GM21381 (cell line): Measurements from ENCODE around the gene EHD1.
A peak's percentile ranks its signal among the peaks of the same experiment; 100 is the strongest.
"Not testable (repeated sequence)": the region's sequence is repeated elsewhere in the genome, so short reads cannot be mapped to it uniquely, and the experiment has no call there.

ENCODE experiments used
- ATAC-seq: cut with Tn5 transposase; IDR thresholded peaks from one replicate; pipeline ENCODE4 v1.9.1; 2021; ENCODE audit warnings: mild to moderate bottlenecking, moderate library complexity; ENCODE audit not compliant: unreplicated experiment

EHD1 gene

DNA sequence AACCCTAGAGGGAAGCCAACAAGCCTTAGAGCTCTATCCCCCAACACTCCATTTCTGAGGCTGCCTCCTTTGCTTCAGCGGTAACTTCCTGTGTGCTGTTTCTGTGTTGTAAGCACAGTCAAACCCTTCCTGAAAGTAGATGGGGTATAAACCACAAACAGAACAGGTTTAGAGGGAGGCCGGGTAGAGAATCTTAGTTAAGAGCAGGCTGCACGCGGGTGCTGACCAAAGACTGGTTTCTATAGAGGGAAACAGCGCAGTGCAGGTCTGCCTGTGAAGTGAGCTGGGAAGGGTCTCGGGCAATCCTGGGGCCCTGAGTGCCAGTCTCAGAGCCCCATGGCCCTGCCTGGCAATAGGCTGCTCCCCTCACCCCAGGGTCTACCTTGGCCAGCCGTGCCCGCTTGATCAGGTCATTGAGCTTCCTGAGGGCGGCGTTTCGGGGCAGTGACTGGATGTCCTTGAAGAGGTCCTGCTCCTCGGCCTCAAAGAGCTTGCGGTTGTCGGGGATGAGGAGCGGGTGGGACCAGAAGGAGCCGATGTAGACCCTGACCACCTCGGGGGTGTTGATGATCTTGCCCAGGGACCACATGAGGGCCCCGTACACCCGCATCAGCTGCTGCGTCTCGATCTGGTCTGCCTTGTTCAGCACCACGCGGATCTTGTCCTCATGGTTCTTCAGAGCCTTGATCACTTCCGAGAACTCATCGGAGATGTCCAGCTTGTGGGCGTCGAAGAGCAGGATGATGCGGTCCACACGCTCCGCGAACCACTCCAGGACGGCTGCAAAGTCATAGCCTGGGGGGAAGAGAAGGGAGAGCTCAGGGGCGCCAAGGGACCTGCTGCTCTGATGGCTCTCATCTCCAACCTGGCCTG is 18.6 kb downstream of the EHD1 start:
- ATAC-seq: peak; percentile 71

DNA sequence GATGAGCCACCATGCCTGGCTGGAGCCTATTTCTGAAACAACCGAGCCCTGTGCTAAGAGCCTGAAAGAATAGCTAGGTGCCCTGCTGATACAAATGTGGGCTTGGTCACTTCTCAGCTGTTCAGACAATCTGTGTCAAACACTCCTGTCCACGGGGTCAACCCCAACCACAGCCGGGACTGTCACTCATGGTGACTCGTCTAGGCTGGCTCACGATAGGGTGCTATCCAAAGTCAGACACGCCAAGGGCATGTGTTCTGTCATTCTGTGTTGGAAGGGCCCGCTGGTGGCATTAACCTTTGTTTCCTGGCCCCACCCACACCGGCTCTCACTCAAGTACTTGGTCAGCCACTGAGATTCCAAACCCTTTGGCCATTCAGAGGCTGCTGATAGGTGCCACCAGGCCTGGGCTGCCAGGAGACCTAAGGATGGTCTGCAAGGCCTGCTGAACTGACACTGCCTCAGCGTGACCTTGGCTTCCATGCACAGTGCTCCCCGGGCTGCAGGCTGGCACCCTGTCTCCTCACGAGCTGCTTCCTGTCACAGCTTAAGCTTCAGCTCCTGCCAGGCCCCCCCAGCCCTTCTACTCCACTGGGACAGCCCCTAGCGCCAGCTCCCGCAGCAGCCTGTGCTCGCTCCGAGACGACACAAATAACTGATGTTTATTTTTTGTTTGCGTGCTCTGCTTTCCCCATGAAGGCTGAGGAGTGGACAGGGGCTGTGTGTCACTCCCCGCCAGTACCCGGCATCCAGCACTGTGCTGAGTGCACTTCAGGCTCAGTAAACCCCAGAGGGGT is 19.8 kb downstream of the EHD1 start:
- peak; percentile 7 for ATAC-seq

DNA sequence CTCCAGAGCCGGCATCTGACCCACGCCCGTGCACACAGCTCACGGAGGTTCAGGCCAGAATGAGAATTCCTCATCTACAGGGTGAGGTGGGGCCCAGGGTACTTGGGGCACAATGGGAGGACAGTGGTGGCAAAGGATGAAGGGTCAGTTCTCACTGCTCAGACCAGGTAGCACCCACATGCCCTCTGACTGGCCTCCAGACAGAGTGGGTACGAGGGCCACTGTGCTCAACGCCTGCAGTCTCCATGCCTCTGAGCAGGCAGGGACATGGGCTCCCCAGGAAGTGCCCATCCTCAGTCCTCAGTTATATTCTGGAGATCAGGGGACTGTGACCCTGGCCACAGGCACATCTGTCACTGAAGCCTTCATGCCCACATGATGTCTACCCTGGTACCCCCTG is 20.9 kb downstream of the EHD1 start:
- ATAC-seq: no peak

DNA sequence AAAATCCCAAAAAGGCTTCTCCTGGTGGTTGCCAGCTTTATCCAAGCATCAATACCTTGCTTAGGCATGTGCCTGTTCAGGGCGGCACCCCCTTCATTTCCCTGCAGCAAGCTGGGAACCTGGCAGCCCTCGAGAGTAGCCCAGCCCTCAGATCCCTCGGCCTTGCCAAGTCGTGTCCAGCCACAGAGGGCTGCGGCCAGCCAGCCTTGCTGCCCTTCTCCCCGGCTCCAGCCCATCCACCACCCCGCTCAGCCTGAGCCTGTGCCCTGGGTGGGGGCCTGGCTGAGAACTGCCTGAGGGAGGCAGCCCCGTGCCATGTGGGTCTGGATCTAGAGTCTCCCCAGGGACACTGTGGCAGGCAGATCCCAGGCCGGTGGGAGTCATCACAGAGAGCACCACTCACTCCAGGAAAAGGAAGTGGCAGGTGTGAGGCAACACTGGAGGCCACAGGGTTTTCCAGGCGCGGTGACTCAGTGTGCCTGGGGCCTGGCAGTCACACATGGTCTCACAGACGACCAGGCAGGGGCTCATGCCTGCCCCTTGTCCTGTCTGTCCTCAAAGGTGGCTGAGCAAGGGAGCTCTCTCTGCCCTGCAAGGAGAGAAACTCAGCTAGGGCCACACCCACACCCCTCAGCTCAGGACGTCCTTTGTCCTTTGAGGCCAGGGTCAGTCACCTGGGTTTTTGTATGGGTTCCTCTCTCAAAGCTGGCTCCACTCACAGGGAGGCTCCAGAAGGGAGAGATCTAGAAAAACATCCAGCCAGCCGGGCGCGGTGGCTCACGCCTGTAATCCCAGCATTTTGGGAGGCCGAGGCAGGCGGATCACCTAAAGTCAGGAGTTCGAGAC is 21.8 kb downstream of the EHD1 start:
- no peak for ATAC-seq

DNA sequence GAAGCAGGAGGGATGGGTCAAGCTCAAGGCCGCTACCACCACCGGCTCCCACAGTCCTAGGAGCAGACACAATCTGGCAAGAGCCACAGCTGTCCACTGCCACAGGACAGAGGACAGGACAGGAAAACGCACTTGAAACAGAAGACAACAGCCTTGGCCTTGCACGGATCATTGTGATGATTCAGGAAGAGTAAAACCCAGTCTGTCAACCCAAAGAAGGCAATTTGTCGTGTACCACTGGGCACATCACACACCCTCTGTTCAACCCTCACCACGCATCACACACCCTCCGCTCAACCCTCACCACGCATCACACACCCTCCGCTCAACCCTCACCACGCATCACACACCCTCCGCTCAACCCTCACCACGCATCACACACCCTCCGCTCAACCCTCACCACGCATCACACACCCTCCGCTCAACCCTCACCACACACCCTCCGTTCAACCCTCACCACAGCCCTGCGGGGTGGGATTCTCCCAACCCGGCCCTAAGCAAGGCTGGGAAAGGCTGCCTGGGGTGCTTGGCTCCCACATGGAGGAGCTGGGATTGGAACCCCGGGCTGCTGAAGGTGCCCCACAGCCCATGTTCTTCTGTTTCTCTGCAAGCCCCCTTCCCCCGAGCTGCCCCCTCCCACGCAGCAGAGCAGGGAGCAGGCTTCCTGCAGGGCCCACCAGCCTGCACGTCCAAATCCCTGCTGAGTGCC is 22.7 kb downstream of the EHD1 start:
- no peak for ATAC-seq

DNA sequence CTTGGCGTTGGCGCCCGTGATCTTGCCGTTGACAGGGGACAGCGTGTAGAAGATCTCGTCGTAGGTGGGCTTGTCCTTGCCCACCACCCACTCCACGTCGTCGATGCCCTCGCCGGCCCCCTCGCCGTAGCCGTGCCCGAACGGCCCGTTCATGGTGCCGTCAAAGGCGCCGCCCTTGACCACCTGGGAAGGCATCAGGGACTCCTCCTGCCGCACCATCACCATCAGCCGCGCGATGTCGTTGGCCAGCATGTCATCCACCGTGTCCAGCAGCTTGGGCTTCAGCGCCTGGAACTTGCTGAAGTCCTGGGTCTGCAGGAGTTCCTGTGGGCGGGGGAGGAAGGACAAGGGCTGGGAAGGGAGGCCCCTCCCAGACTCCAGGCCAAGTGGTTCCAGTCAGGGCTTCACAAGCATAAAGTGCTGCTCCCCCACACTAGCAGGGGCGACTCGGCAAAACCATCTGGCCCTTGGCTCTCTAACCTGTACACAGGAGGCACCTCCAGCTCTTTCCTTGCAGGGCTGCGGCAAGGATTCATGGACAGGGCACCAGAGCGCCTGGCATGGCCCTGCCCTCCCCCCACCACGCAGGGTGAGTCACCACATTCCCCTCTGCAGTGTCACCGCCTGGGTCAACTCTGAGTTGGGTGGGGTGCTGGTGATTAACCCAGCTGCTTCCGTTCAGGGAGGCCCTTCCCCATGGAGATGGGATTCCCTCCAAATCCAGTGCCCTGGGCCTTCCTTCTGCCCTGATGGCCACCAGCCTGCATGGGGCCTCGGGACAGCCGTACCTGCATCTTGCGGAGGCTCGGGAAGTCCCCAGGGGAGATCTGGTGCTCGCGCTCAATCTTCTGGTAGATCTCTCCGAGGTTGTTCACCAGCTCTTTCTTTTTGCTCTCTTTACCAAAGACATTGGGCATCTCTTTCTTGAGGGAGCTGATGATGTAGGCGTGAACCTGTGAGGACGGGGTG is 23.6 kb downstream of the EHD1 start:
- no peak for ATAC-seq

DNA sequence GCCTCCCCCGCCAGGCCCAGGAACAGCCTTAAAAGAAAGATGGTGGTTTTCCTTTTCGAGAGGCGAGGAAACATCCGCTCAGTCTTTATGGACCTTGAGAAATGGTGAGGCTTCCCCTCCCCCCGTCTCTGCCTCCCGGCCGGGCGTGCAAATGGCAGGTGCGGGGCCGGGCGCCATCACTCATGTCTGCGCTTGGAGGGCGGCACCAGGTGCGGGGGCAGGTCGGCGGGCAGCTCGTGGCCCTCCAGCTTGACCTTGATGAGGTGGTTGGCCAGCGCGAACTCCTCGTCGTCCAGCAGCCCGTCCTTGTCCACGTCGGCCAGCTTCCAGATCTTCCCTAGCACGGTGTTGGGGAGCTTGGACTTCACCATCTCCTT is 24.3 kb downstream of the EHD1 start:
- ATAC-seq: no peak

DNA sequence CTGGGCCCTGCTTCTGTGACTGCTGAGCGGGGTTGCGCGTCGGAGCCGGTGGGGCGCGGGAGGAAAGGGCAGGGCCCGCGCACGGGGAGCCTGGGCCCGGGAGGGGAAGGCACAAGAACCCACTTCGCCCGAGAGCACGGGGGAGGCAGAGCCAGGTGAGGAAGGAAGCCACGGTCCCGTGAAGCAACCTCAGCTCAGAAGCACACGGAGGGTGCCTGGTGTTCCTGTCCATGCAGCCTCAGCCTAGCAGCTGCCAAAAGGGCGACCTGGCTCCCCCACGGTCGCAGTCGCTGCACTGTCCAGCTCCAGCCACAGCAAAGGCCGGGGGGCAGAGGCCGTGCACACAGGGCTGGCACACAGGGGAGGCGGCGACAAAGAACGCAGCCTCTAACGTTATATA is 24.7 kb downstream of the EHD1 start:
- no peak for ATAC-seq

DNA sequence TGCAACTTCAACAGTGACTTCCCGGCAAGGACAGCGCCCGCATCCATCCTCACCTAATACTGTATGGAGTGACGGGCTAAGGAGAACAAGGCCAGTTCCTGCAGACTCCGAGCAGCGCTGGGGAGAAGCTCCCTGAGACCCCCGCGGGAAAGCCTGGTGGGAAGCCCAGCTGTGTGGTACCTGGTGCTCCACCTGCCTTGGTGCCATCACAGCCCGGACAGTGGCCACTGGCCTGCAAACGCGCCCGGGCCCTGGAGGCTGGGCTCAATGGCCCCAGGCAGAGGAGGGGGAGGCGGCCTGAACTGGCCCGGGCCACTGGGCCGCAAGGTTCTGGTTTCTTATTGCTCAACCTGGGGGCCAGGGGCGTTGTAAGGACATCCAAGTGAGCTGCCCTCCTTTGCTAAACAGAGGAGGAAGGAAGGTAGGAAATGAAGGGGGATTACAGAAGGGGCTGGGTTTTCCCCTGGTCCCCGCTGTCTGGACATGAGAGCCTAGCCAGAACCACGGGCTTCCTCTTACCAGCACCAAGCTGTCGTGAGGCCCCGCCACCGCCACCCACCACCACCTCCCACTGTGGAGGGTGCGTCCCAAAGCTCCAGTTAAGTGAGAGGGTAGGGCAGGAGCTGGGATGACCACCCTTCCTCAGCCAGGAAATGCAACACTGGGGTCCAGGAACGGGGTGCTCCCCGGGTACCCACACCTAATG is 25.5 kb downstream of the EHD1 start:
- no peak for ATAC-seq

DNA sequence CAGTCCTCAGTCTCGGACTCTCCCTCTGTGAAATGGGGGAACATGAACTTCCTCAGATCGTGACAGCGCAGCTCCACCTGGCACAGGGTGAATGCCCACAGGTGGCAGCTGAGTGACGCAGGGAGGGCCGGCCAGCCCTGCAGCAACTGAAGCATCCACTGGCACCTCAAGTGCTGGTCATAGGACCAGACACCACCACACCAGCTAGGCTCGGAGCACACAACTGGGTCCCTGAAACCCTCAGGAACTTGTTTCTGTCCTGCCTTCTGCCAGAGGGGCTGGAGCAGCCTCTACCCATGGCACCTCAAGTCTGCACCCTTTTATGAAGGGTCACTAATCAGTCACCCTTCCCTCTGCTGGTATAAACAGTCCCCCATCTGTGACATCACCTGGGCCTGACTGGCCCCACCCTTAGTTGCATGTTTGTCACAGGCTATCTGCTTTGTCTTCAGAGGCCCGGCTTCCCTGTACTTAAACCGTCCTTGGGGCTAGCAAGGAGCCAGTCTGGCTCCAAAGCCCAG is 26.5 kb downstream of the EHD1 start:
- ATAC-seq: peak; percentile 10

DNA sequence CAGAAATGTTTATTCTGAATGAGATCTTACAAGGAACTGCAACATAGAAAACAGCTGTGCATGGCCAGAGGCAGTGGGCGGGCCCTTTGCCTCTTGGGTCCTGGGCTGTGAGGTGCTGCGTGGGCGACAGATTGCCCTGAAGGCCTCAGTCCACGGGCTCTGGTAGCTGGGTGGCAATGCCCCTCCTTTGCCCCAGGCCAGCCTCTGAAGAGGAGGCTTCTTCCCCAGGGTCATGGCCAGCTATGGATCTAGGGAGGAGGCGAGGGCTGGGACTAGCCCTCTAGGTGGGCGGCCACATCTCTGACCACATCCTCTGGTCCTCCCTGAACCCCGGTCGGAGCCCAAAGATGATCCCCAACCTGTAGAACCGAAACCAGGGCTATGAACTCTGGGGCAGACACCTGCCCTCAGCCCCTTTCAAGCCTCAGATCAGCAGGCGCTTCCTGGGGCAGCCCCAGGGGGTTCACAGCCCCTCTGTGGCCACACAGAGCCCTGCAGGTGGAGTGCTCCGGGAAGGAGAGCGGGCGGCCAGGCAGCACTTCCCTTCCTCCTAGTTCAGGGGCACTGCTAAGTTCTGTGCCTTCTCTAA is 27.3 kb downstream of the EHD1 start:
- peak; percentile 51 for ATAC-seq

DNA sequence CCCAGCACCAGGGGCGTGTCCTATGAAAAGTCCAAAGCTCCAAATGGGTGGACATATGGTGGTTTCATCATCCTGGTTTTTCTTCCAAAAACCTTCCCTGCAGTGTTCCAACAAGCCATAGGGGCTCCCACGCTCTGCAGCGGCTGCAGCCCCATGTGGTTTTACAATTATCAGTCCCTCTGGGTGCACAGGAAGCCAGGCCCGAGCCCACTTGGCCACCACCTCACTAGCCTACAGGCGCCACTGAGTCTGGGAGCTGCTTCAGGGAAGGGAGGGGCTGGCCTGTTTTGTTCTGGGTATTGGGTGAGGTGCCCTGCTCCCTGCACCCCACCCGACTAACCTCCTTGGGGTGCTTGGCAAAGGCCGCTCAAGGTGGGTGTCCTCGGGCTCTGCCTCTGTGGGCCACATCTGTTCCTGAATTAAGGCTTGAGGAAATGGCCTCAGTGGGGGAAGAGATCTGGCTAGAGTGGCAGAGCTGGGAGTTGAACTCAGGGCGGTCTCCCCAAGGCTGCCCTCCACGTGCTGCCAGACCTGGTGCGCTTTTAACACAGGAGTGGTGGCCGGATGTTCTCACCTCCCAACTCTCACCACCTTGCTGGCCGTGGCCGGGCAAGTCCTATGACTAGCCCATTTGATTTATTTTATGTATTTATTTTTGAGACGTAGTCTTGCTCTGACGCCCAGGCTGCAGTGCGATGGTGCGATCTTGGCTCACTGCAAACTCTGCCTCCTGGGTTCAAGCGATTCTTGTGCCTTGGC is 28.6 kb downstream of the EHD1 start:
- ATAC-seq: no peak

DNA sequence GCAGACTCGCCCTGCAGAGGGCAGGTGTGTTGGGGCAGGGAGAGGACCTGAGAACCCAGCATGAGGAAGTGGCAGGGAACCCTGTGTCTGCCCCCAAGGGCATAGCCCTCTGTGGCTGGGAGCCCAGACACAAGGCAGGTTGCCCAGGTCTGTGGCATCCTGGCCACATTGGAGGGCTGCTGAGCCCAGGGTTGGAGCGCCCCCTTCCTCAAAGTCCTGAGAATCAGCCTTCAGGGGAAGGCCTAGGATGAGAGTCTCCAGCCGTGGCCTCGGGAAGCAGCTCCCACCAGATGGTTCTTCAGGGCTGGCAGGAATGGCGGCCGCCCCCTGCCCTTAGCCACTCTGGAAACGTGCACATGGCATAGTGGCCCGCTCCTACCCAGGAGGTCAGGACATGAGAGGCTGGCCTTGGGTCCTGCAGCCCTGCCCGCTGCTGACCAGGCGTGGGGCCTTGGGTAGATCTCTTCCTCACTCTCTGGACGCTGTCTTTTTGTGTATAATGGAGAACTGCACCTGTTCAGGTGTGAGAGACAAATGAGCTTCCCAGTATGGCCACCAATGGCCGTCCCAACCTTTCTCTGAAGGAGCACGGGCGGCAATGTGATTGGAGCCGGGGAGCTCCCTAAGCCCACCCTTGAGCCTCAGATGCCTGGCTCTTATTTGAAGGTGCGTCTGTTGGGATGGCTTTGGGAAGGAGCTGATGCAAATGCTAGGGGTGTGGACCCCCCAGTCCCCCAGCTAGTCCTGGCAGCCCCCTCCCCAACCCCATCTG is 29.4 kb downstream of the EHD1 start:
- no peak for ATAC-seq

DNA sequence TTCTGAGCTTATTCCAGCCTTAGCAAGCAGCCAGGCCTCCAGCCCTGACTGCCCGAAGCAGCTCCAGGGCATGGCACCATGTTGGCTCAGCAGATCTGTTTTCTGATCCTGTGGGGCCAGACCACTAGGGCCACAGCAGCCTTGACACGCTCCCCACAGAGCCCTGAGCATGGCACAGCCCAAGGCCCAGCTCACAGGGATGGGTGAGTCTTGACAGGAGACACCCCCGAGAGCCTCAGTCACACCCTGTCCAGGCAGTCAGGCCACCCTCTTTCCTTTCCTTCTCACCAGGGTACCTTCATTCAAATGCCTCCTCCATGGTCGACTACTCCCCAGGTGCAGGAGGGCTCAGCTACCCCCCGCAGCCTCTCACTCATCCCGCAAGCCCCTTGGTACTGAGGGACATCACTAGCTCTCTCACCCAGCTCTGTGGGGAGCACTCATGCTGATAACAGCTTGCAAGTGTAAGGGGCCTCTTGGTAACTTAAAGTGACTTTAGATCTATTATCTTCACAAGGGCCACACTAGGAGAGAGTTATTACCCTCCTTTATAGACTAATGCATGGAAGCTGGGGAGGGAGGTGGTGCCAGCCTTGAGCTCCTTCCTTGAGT is 30.1 kb downstream of the EHD1 start:
- no peak for ATAC-seq

DNA sequence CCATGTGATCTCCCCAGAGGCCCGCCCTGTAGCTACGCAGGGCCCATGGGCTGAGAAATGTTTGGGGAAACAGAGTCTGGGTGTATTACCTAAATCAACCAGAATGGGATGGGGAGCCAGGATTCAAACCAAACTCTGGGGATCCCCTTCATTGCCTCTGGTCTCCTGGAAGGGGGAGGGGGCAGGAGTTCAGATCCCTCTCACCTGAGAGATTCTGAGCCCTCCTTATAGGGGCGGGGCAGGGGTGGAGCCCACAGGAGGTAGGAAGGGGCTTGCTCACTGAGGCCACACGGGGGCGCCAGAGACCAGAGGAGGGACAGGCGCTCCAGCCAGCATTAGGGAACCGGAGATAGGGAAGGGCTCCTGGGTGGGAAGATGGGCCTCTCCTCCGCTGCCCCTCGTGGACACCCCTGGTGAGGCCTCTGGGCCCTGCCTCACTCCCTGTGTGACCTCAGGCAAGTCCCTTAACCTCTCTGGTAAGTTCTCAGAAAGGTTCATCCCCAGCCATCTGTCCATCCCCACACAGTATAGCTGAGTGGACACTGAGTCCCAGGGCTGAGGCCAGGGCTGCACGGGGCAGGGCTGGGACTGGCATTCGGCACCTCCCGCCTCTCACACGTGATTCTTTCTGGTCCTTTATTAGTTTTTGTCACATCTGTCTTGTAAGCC is 31.3 kb downstream of the EHD1 start:
- ATAC-seq: no peak

DNA sequence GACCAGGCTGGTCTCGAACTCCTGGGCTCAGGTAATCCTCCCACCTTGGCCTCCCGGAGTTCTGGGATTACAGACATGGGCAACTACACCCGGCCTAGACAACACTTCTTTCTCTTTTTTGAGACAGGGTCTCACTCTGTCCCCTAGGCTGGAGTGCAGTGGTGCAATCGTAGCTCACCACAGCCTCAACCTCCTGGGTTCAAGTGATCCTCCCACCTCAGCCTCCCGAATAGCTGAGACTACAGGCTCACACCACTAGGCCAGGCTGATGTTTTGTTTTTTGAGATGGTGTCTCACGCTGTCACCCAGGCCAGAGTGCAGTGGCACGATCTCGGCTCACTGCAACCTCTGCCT is 32.7 kb downstream of the EHD1 start:
- not testable (repeated sequence) for ATAC-seq
